HG03045 (cell line): ENCODE measurements around the gene FBXO28.
"Not testable (repeated sequence)": the region's sequence is repeated elsewhere in the genome, so short reads cannot be mapped to it uniquely, and the experiment has no call there.

Source experiments
- ATAC-seq: cut with Tn5 transposase; IDR thresholded peaks from one replicate; pipeline ENCODE4 v1.9.1; 2021; ENCODE audit warnings: mild to moderate bottlenecking, moderate library complexity; ENCODE audit not compliant: unreplicated experiment

FBXO28 gene

DNA sequence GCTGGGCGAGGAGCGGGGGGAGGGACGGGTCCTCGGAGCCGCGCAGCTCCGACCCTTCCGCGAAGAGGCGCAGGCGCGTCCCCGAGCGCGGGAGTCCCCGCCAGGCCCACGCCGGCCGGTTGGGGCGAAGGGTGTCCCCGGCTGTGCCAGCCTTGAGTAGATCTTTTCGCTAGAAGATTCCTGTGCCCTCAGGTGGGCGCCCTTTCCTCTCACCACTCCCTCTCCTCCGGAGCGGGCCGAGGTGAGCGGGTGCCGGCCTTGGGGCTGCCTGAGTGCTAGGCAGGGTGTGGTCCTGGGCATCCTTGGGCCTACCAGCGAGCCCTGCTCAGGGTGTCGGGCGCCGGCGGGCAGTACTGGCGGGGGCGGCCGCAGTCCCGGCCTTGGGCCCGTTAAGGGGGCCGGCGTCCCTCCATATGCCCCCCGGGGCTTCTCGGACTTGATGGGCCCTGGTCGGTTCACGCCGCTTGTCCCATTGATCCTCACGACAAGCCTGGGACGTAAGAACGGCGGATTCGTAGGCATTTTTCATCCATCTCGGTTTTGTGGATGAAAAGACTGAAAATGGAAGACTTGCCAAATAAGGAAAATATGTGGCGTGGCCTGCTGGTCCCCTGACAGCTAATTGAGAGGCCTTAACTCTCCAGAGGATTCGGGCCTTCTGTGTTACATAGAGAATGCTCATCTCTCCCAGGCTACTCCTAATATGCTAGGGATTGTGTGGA is 69.8 kb downstream of the FBXO28 start:
- ATAC-seq = peak; percentile 58

- no peak for ATAC-seq
Measured at GRCh38 chr1:224185208-224185607, 71.3 kb downstream of the FBXO28 start.

- ATAC-seq = no peak
Measured at GRCh38 chr1:224188286-224188685, 74.4 kb downstream of the FBXO28 start.

GRCh38 chr1:224189561-224189960 is 75.7 kb downstream of the FBXO28 start:
- ATAC-seq = no peak

DNA sequence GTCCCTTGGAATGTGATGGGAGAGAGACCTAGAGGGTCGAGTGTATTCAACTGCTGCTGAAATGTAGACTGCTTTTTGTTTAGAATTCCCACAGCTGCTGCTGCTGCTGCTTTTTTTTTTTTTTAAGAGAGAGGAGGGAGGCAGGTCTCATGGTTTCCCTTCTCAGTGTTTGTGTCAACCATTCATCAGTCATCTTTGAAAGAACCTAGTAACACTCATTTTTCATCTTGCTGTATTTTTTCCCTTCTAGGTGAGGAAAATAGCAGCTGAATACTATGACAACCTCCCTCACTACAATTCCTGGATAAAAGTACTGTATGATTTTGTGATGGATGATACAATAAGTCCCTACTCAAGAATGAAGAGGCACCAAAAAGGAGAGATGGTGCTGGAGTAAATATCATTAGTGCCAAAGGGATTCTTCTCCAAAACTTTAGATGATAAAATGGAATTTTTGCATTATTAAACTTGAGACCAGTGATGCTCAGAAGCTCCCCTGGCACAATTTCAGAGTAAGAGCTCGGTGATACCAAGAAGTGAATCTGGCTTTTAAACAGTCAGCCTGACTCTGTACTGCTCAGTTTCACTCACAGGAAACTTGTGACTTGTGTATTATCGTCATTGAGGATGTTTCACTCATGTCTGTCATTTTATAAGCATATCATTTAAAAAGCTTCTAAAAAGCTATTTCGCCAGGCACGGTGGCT is 78.3 kb downstream of the FBXO28 start:
- no peak for ATAC-seq

GRCh38 chr1:224193319-224193966 is 79.5 kb downstream of the FBXO28 start:
- no peak for ATAC-seq

DNA sequence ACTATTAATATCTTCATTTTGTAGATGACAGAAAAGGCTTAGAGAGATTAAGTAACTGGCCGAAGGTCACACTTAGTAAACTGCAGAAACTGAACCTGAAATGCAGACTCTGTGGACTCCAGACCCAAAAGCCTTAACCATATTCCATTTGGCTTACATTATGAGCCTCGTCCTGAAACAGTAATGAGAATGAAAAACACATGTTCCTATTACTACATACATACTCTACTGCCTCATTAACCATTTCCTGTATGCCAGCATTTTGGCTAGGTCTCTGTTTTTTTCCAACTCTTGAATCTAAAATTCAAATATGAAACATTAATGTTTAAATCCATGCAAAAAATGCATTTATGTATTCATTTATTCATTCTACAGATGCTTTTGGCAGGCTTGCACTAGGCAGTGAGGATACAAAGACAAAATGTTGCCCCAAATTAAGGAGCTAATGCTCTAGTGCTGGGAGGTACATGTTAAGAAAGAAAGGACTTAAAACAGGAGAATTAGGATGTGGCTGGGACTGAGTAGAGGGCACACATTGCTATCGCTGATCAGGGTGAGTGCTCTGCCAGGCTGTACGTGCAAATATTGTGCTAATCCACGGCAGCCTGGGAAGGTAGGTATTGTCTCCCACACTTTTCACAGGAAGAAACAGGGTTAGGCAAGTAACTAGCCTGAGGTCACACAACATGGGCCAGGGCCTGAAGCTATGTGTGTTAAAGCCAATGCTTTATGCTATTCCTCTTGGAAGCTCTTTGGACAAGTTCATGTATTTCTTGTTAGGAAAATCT is 83.1 kb downstream of the FBXO28 start:
- ATAC-seq = no peak

GRCh38 chr1:224198572-224198971 is 84.7 kb downstream of the FBXO28 start:
- ATAC-seq = no peak

- no peak for ATAC-seq
Measured at GRCh38 chr1:224199679-224200078, 85.8 kb downstream of the FBXO28 start.

GRCh38 chr1:224201383-224201782 is 87.5 kb downstream of the FBXO28 start:
- ATAC-seq = no peak

GRCh38 chr1:224201853-224202252 is 87.9 kb downstream of the FBXO28 start:
- ATAC-seq = no peak

DNA sequence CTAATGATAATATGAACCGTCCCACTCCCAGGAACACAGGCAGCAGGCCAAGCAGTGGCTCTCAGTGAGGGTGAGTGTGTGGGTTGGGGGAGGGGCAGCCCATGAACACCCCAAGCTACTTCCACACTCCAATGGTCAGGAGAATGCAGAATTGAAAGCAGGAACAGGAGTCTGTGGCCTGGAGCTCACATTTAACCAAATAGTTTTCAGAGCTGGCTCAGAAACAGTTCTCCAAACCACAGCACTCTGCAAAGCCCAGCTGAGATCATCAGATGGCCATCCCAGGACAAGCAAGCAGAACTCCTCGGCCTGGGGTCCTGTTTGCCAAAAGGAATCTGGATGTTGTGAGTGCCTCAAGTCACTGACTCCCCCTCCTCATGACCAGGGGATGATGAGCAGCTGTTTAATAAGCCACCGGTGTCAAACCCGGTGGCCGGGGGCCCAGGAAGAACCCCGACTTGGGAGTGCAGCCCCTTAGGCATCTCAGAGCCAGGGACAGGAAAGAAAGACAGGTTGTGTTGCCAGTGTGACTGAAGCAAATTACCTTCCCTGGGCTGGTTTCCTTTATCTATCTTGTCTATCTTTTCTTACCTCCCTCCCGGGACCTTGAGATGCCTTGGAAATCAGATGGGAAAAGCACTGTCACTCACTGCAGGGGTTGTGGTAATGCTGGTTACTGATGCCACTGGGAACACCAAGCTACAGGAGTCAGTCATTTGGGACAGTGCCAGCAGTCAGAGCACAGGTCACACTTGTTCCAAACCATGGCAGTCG is 89.5 kb downstream of the FBXO28 start:
- ATAC-seq = no peak

- no peak for ATAC-seq
Measured at GRCh38 chr1:224205438-224205840, 91.5 kb downstream of the FBXO28 start.

- not testable (repeated sequence) for ATAC-seq
Measured at GRCh38 chr1:224205931-224206538, 92.1 kb downstream of the FBXO28 start.

GRCh38 chr1:224211206-224211962 is 97.5 kb downstream of the FBXO28 start:
- no peak for ATAC-seq
